Sigmoid colon (tissue), 7 donors: Measurements from ENCODE around the gene AUTS2. TPM values are rescaled to one million over a fixed set of nuclear protein-coding genes. Genes with fewer than 3 reads are reported as not detected.

Experiments used
- DNase-seq: peaks from one replicate; pipeline ENCODE4 v3.0.0-alpha.2; 2019
- H3K27ac ChIP-seq, 4 donors: fragments of 200-600 bp; sonication (generic); one replicate each; pipeline ENCODE4 v1.5.1; 2016 to 2019; ENCODE audit warnings: mild to moderate bottlenecking in 1 of 4
- H3K27me3 ChIP-seq, 3 donors: fragments of 200-600 bp; sonication (generic); one replicate each; pipeline ENCODE4 v1.5.1; 2019; ENCODE audit warnings: mild to moderate bottlenecking in 1 of 3
- H3K36me3 ChIP-seq, 4 donors: fragments of 200-600 bp; sonication (generic); one replicate each; pipeline ENCODE4 v1.5.1; 2016 to 2019
- H3K4me1 ChIP-seq, 4 donors: fragments of 200-600 bp; sonication (generic); one replicate each; pipeline ENCODE4 v1.5.1; 2017 to 2019
- H3K4me3 ChIP-seq, 4 donors: fragments of 200-600 bp; sonication (generic); one replicate each; pipeline ENCODE4 v1.5.1; 2017 to 2019; ENCODE audit warnings: mild to moderate bottlenecking in 2 of 4, moderate library complexity in 1 of 4
- H3K9me3 ChIP-seq, 4 donors: fragments of 200-600 bp in 3 of 4; sonication (generic) in 3 of 4; one replicate each; pipeline versions ENCODE4 v1.5.1 to v1.6.1; 2013 to 2019
- EP300 ChIP-seq, 4 donors: sonication (generic); formaldehyde crosslinking; IDR thresholded peaks; one replicate each; pipeline ENCODE4 v1.6.1; 2017; ENCODE audit warnings: antibody characterized with exemption in 4 of 4
- POLR2A ChIP-seq, 2 donors: fragments of 450-650 bp; IDR thresholded peaks; one replicate each; pipeline ENCODE4 v1.6.1; 2016; ENCODE audit warnings: antibody characterized with exemption in 2 of 2, mild to moderate bottlenecking in 2 of 2, moderate library complexity in 2 of 2
- POLR2AphosphoS5 ChIP-seq, 4 donors: sonication (generic); formaldehyde crosslinking; IDR thresholded peaks; one replicate each; pipeline ENCODE4 v1.6.1; 2017; ENCODE audit warnings: antibody characterized with exemption in 4 of 4
- WGBS, 2 donors: extraction: QIAGEN DNeasy Blood & Tissue Kit; methylation state at CpG; one replicate each; pipeline ENCODE4 v1.1.7; 2013; 5-methylcytosine and 5-hydroxymethylcytosine counted together
- intact Hi-C: fragments of 100-400 bp; cut with DNase I; formaldehyde crosslinking; loops from one replicate; pipeline ENCODE4 v1.15.1; 2023
- polyA plus RNA-seq, 3 donors: library from polyadenylated mRNA; stranded (reverse); fragments of 200-250 nt; gene quantifications; one replicate each; pipeline ENCODE4 v1.2.3, GENCODE V29; 2013
- total RNA-seq, 4 donors: library from RNA; depleted of rRNA; stranded (reverse); fragments of >200 nt; gene quantifications; one replicate each; pipeline ENCODE4 v1.1.0, GENCODE V29; 2016
- TF ChIP-seq, protein P1 (sequence below), 4 experiments: fragments of 450-650 bp in 3 of 4; fragments of 200-600 bp in 1 of 4; IDR thresholded peaks; one replicate each; pipeline ENCODE4 v1.5.1; 2016 to 2019; ENCODE audit warnings: antibody characterized with exemption in 4 of 4, mild to moderate bottlenecking in 3 of 4, moderate library complexity in 2 of 4
- donor health status: healthy with polysubstance abuse.
- donor health status: Bipolar disorder and iron deficiency.
- donor health status: healthy.

Gene AUTS2
- total and polyA plus RNA-seq, 7 donors: 3.6 to 55.7 (median 25.5) TPM

GRCh38 chr7:69895446-69895845 lies 297.2 kb downstream of the AUTS2 start:
- TF ChIP-seq POLR2AphosphoS5 (IDR thresholded peaks at IDR 0.05) (no peak), POLR2A (IDR thresholded peaks at IDR 0.05) (no peak), EP300 (IDR thresholded peaks at IDR 0.05) (no peak)
- TF ChIP-seq, protein P1, sequence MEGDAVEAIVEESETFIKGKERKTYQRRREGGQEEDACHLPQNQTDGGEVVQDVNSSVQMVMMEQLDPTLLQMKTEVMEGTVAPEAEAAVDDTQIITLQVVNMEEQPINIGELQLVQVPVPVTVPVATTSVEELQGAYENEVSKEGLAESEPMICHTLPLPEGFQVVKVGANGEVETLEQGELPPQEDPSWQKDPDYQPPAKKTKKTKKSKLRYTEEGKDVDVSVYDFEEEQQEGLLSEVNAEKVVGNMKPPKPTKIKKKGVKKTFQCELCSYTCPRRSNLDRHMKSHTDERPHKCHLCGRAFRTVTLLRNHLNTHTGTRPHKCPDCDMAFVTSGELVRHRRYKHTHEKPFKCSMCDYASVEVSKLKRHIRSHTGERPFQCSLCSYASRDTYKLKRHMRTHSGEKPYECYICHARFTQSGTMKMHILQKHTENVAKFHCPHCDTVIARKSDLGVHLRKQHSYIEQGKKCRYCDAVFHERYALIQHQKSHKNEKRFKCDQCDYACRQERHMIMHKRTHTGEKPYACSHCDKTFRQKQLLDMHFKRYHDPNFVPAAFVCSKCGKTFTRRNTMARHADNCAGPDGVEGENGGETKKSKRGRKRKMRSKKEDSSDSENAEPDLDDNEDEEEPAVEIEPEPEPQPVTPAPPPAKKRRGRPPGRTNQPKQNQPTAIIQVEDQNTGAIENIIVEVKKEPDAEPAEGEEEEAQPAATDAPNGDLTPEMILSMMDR (IDR thresholded peaks at IDR 0.05): no peak
- 56 to 74% methylated on average over 2 of the region's 2 CpGs for WGBS, 2 donors
- peaks cover 0 to 10% (median 5%) of the 10 kb centered on the region in 4 donors for H3K4me1 ChIP-seq
- no peak overlapping the region for H3K27ac ChIP-seq
- H3K4me3 ChIP-seq: no peak overlapping the region
- no peaks in the 10 kb centered on the region for H3K36me3 ChIP-seq
- intact Hi-C loops: no loop called here
- H3K27me3 ChIP-seq: no peaks in the 10 kb centered on the region
- H3K9me3 ChIP-seq: no peaks in the 10 kb centered on the region
- no peak for DNase-seq

DNA sequence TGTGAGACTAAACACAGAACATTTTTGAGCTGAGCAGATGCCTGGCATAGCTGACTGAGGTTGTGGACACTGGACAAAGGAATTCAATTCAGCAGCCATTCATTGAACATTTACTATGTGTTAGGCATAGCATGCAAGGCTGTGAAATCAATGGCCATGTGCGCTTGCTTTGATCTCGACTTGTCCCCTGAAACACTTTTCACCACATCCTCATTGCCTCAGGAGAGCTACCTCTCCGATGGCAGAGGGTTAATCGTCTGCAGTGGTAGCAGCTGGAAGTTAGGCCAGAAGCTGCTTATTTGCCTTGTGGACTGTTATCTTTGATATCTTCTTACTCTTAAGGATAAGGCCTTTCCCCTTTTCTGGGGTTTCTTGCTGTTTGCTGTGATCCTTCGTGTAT lies 297.8 kb downstream of the AUTS2 start:
- 72 to 74% methylated on average over 5 of the region's 5 CpGs for WGBS, 2 donors
- DNase-seq: no peak
- Histone ChIP-seq H3K9me3 (no peaks in the 10 kb centered on the region), H3K27ac (no peak overlapping the region), H3K27me3 (no peaks in the 10 kb centered on the region), H3K4me3 (no peak overlapping the region), H3K4me1 (peaks cover 0 to 10% (median 5%) of the 10 kb centered on the region in 4 donors), H3K36me3 (no peaks in the 10 kb centered on the region)
- intact Hi-C loops: no loop called here
- TF ChIP-seq POLR2A (IDR thresholded peaks at IDR 0.05) (no peak), EP300 (IDR thresholded peaks at IDR 0.05) (no peak), POLR2AphosphoS5 (IDR thresholded peaks at IDR 0.05) (no peak)
- TF ChIP-seq, protein P1 (IDR thresholded peaks at IDR 0.05): no peak

DNA sequence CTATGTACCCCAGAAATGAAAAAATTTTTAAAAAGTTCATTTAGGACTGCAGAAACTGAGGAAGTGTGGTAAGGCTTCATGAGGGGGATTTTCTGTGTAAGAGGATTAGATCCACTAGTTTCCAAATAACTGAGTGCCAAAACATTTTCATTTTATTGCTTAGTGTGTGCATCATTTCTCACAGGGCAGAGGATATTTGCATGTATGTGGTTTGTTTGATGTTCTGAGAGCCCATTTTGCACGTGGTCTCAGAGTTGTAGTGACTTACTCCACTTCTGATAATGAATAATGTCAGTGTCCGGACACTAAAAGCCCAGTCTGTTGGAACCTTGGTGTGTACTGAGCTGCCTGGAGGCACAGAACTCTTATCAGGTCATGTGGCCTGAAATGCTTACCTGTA lies 299.9 kb downstream of the AUTS2 start:
- no peaks in the 10 kb centered on the region for H3K27me3 ChIP-seq
- H3K27ac ChIP-seq: no peak overlapping the region
- no peaks in the 10 kb centered on the region for H3K9me3 ChIP-seq
- TF ChIP-seq POLR2A (IDR thresholded peaks at IDR 0.05): no peak
- 27 to 39% methylated on average over 2 of the region's 2 CpGs for WGBS, 2 donors
- peaks cover 0 to 15% (median 6%) of the 10 kb centered on the region in 4 donors for H3K4me1 ChIP-seq
- intact Hi-C loops: no loop called here
- no peaks in the 10 kb centered on the region for H3K36me3 ChIP-seq
- H3K4me3 ChIP-seq: no peak overlapping the region
- DNase-seq: no peak

DNA sequence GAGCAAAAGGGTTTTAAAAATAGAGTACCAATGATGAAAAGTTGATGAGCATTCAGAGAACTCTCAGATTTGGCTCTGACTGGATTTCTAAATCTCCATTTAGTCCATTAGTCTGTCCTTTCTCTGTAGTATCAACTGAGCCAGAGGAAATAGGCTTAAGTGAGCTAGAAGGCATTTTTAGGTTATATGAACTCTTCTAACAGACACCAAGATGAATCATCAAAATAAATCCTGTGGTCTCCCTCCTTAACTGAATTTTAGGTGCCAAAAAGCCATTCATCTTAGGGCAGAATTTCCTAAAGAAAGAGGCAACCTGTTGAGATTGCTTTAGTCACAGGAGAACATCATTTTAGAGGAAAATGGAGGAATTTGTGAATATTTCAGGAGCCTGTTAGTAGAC lies 305.1 kb downstream of the AUTS2 start:
- no peaks in the 10 kb centered on the region for H3K36me3 ChIP-seq
- DNase-seq: no peak
- no peak for TF ChIP-seq EP300 (IDR thresholded peaks at IDR 0.05)
- TF ChIP-seq, protein P1 (IDR thresholded peaks at IDR 0.05): no peak
- no peak for TF ChIP-seq POLR2A (IDR thresholded peaks at IDR 0.05)
- no peak for TF ChIP-seq POLR2AphosphoS5 (IDR thresholded peaks at IDR 0.05)
- H3K27ac ChIP-seq: no peak overlapping the region
- no peaks in the 10 kb centered on the region for H3K9me3 ChIP-seq
- peaks cover 0 to 22% (median 16%) of the 10 kb centered on the region in 4 donors for H3K4me1 ChIP-seq
- H3K27me3 ChIP-seq: no peaks in the 10 kb centered on the region
- intact Hi-C loops: no loop called here
- H3K4me3 ChIP-seq: no peak overlapping the region

GRCh38 chr7:69906283-69906995 lies 308.2 kb downstream of the AUTS2 start:
- WGBS, 2 donors: 64 to 84% methylated on average over 8 of the region's 8 CpGs
- H3K9me3 ChIP-seq: no peaks in the 10 kb centered on the region
- TF ChIP-seq POLR2A (IDR thresholded peaks at IDR 0.05) (no peak), POLR2AphosphoS5 (IDR thresholded peaks at IDR 0.05) (no peak), EP300 (IDR thresholded peaks at IDR 0.05) (no peak)
- TF ChIP-seq, protein P1 (IDR thresholded peaks at IDR 0.05): no peak
- no peak overlapping the region for H3K27ac ChIP-seq
- H3K4me3 ChIP-seq: no peak overlapping the region
- H3K4me1 ChIP-seq: peaks cover 0 to 22% (median 16%) of the 10 kb centered on the region in 4 donors
- no peaks in the 10 kb centered on the region for H3K27me3 ChIP-seq
- no peak for DNase-seq
- intact Hi-C loops: no loop called here
- no peaks in the 10 kb centered on the region for H3K36me3 ChIP-seq
